HepG2 (cell line): ENCODE measurements around the gene TTC31. TPM values are rescaled to one million over a fixed set of nuclear protein-coding genes. Genes with fewer than 3 reads are reported as not detected.
A peak's percentile ranks its signal among the peaks of the same experiment; 100 is the strongest.

Experiments used
- ARNTL ChIP-seq: sonication (generic); formaldehyde crosslinking; IDR thresholded peaks from 2 replicates; pipeline ENCODE4 v1.4.0; 2020; ENCODE audit warnings: mild to moderate bottlenecking, missing genetic modification reagents
- ATF5 ChIP-seq: sonication (generic); formaldehyde crosslinking; IDR thresholded peaks from 2 replicates; pipeline ENCODE4 v1.4.0; 2020; ENCODE audit warnings: mild to moderate bottlenecking, low read depth, missing genetic modification reagents
- HDAC2 ChIP-seq: sonication (generic); formaldehyde crosslinking; IDR thresholded peaks from 2 replicates; pipeline ENCODE4 v1.4.0; 2020; ENCODE audit warnings: missing genetic modification reagents
- HNF4G ChIP-seq, 2 experiments: sonication (generic) in 1 of 2; formaldehyde crosslinking in 1 of 2; IDR thresholded peaks; 2 replicates each; pipeline versions ENCODE4 v1.4.0 to v1.6.1; 2011 to 2020; ENCODE audit warnings: borderline replicate concordance in 2 of 2, low read depth in 2 of 2, mild to moderate bottlenecking in 2 of 2, low read length in 1 of 2, missing genetic modification reagents in 1 of 2, moderate library complexity in 1 of 2
- KLF16 ChIP-seq, 2 experiments: sonication (generic) in 1 of 2; formaldehyde crosslinking in 1 of 2; IDR thresholded peaks; 2 replicates each; pipeline versions ENCODE4 v1.6.1 to v1.8.0; 2016 to 2023; ENCODE audit warnings: missing genetic modification reagents in 2 of 2, missing compliant biosample characterization in 1 of 2
- RFX5 ChIP-seq: IDR thresholded peaks from 2 replicates; pipeline ENCODE4 v1.6.1; 2011; ENCODE audit warnings: low read depth, low read length, improper control_type of control experiment
- SMC3 ChIP-seq: IDR thresholded peaks from 2 replicates; pipeline ENCODE4 v1.6.1; 2011; ENCODE audit warnings: low read length, improper control_type of control experiment
- STAG1 ChIP-seq: sonication (generic); formaldehyde crosslinking; IDR thresholded peaks from 2 replicates; pipeline ENCODE4 v1.4.0; 2020; ENCODE audit warnings: missing genetic modification reagents
- TFE3 ChIP-seq: IDR thresholded peaks from 2 replicates; pipeline ENCODE4 v1.6.1; 2016
- THAP9 ChIP-seq: sonication (generic); formaldehyde crosslinking; IDR thresholded peaks from 2 replicates; pipeline ENCODE4; 2020; ENCODE audit warnings: missing genetic modification reagents, mild to moderate bottlenecking, borderline replicate concordance
- ZBTB14 ChIP-seq: sonication (generic); formaldehyde crosslinking; IDR thresholded peaks from 2 replicates; pipeline ENCODE4 v1.4.0; 2020; ENCODE audit warnings: missing genetic modification reagents
- ZIK1 ChIP-seq: sonication (generic); formaldehyde crosslinking; IDR thresholded peaks from 2 replicates; pipeline ENCODE4 v1.5.0; 2020; ENCODE audit warnings: mild to moderate bottlenecking, low read depth, missing genetic modification reagents, borderline replicate concordance
- ZNF124 ChIP-seq: sonication (generic); formaldehyde crosslinking; IDR thresholded peaks from 2 replicates; pipeline ENCODE4 v1.4.0; 2020; ENCODE audit warnings: missing genetic modification reagents
- ZNF543 ChIP-seq: sonication (generic); formaldehyde crosslinking; IDR thresholded peaks from 2 replicates; pipeline ENCODE4 v1.4.0; 2020; ENCODE audit warnings: mild to moderate bottlenecking, missing genetic modification reagents
- ZNF574 ChIP-seq: sonication (generic); formaldehyde crosslinking; IDR thresholded peaks from 2 replicates; pipeline ENCODE4 v1.4.0; 2020; ENCODE audit warnings: missing genetic modification reagents
- ZNF850 ChIP-seq: sonication (generic); formaldehyde crosslinking; conservative IDR thresholded peaks from 2 replicates; pipeline ENCODE4 v1.9.0; 2021; ENCODE audit warnings: mild to moderate bottlenecking, missing genetic modification reagents
- polyA plus RNA-seq, 8 experiments: library from polyadenylated mRNA; depleted of rRNA in 3 of 8; stranded (reverse) in 7 of 8; unstranded in 1 of 8; fragments of >200 nt; fragmentation: Illumina TruSeq in 4 of 8; extraction: Trizol in 4 of 8; gene quantifications; 2 replicates each; pipeline versions ENCODE4 v1.2.1 to v1.2.3, GENCODE V29; 2011 to 2016; ENCODE audit warnings: low read depth in 4 of 8, missing spikeins in 1 of 8, mixed read lengths in 1 of 8; ENCODE audit not compliant: insufficient read depth in 1 of 8
- total RNA-seq, 5 experiments: library from RNA; depleted of rRNA; stranded (reverse); fragments of >200 nt; fragmentation: Illumina TruSeq; extraction: Trizol; gene quantifications; 2 replicates each; pipeline ENCODE4 v1.2.3, GENCODE V29; 2016; ENCODE audit warnings: low read depth in 1 of 5

The TTC31 gene
- total and polyA plus RNA-seq, 2 of the 13 experiments (the other 11 are each of a cell fraction or from before 2014, with no cell fraction given) = 28.3 to 39.5 TPM

GRCh38 chr2:74507145-74507925 is 24.5 kb downstream of the TTC31 start, which contains the start of gene PCGF1 (continued):
- TF ChIP-seq TFE3 (CRISPR knock-in tag) = peak; percentile 71; the same call in 1 of the 2 replicates
- TF ChIP-seq ATF5 (CRISPR knock-in tag) = no peak
- 0 out of 2 replicates have a peak, but pooled peaks have one; percentile 33 for TF ChIP-seq ZNF850
- TF ChIP-seq ARNTL (CRISPR knock-in tag) = peak; percentile 99
- 0 out of 2 replicates have a peak, but pooled peaks have one; percentile 13 for TF ChIP-seq RFX5
- peak; percentile 99 for TF ChIP-seq ZNF574
- TF ChIP-seq STAG1 (CRISPR knock-in tag) = peak; percentile 64
- TF ChIP-seq ZBTB14 = no peak
- TF ChIP-seq KLF16 (CRISPR knock-in tag; IDR thresholded peaks at IDR 0.05) = peak in 1 of 2 experiments; percentile 97; a peak in 2 of 4 replicates
- TF ChIP-seq SMC3 = peak; percentile 35; the same call in 1 of the 2 replicates
- 0 out of 2 replicates have a peak, but pooled peaks have one; percentile 15 for TF ChIP-seq HNF4G (IDR thresholded peaks at IDR 0.05; ENCODE audit: borderline replicate concordance, low read depth, low read length)
- peak; percentile 61 for TF ChIP-seq HNF4G (CRISPR knock-in tag; IDR thresholded peaks at IDR 0.05; ENCODE audit: borderline replicate concordance, low read depth)
- TF ChIP-seq ZIK1 (CRISPR knock-in tag) = peak; percentile 96
- peak; percentile 74 for TF ChIP-seq HDAC2 (CRISPR knock-in tag)
- TF ChIP-seq ZNF124 (CRISPR knock-in tag) = no peak
- peak; percentile 96; the same call in 1 of the 2 replicates for TF ChIP-seq THAP9 (CRISPR knock-in tag)
- TF ChIP-seq ZNF543 (CRISPR knock-in tag) = peak; percentile 96
